NOMO-1 (cell line): ENCODE data around the gene TMEM80.
A peak's percentile ranks its signal among the peaks of the same experiment; 100 is the strongest.
"Not testable (repeated sequence)": the region's sequence is repeated elsewhere in the genome, so short reads cannot be mapped to it uniquely, and the experiment has no call there.

ENCODE experiments used
- DNase-seq, 2 experiments: peaks; one replicate each; lab custom pipeline; 2025; ENCODE audit not compliant: unreplicated experiment in 2 of 2; lab: John Stamatoyannopoulos, UW

The TMEM80 gene

DNA sequence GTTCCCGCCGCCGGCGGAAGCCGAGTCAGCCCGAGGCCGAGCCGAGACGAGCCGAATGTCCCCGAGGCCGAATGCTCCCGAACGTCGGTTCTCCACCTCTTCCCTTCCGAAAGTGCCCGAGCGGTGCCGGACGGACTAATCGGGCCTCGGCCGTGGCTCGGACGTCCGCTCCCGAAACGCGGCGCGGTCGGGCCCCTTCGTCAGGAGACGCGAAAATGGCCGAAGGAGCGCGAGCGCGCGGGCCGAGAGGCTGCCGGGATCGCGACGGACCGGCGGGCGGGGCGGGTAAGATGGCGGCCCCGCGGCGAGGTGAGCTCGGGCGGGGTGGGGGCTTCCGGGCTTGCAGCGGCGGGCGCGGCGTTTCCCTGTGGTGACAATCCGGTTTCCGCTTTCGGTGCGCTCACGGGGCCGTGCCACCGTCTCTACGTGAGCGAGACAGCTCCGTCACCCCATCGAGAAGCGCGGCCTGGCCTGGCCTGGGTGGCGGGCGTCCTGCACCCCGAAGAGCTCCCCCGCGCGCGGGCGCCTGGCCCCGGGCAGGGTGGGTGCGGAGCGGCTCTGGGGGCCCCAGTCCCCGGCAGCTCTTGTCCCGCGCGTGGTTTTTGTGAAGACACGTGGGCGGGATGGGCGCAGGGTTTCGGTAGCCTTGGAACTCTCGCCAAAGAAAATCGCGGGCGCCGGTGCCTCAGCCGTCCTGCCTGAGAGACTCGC, at the start of gene TMEM80:
TSS of gene TMEM80 (plus strand) at position 279 of the 711 bp plus-strand sequence. CDS start at position 291, 12 bp downstream.
- peak; percentile 97 to 98 for DNase-seq

DNA sequence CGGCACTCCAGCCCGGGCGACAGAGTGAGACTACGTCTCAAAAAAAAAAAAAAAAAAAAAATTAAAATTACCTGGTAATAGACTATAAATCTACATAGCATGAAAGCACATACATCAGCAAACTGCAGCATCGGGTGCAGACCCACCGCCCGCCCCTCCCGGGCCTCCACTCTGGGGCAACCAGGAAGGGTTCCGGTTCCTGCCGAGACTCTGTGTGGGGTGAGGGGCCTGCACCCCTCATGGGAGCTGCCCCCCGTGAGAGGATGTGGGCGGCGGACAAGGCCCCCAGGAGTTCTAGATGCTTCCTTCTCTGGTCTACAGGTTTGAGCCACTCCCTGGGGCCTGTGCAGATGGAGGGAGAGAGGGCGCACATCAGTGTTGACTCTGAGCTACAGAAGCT, 49.4 kb upstream of the TMEM80 start:
- DNase-seq, result no peak

DNA sequence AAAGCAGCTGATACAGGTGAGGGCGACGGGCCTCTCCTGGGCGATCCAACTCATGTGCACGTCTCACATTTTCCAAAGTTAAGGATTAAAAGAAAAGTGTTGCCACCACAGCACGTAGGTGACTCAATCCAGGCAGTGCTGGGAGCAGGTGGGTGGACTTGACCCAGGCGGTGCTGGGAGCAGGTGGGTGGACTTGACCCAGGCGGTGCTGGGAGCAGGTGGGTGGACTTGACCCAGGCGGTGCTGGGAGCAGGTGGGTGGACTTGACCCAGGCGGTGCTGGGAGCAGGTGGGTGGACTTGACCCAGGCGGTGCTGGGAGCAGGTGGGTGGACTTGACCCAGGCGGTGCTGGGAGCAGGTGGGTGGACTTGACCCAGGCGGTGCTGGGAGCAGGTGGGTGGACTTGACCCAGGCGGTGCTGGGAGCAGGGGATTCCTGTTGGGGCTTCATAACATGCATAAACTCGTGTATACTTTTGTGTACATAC, 47.9 kb upstream of the TMEM80 start:
- not testable (repeated sequence) for DNase-seq

DNA sequence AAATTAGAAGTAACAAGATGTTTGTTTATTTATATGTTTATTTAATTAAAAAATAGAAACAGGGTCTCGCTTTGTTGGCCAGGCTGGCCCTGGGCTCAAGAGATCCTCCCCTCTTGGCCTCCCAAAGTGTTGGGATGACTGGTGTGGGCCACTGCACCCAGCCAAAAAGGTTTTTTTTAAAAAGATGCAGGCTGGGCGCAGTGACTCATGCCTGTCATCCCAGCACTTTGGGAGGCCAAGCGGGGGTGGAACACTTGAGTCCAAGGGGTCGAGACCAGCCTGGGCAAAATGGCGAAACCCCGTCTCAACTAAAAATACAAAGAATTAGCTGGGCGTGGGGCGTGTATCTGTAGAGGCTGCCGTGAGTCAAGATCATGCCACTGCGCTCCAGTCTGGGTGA, 45.1 kb upstream of the TMEM80 start:
- DNase-seq, result no peak

DNA sequence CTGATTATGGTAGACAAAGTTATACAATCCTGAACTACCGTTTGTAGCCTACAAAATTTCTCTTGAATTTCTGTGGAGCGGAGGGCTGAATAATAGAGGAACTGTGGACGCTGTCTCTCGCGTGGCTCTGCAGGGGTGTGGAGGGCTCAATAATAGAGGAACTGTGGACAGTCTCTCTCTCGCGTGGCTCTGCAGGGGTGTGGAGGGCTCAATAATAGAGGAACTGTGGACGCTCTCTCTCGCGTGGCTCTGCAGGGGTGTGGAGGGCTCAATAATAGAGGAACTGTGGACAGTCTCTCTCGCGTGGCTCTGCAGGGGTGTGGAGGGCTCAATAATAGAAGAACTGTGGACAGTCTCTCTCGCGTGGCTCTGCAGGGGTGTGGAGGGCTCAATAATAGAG, 42.5 kb upstream of the TMEM80 start:
- DNase-seq, result peak in 1 of 2 experiments; percentile 13

DNA sequence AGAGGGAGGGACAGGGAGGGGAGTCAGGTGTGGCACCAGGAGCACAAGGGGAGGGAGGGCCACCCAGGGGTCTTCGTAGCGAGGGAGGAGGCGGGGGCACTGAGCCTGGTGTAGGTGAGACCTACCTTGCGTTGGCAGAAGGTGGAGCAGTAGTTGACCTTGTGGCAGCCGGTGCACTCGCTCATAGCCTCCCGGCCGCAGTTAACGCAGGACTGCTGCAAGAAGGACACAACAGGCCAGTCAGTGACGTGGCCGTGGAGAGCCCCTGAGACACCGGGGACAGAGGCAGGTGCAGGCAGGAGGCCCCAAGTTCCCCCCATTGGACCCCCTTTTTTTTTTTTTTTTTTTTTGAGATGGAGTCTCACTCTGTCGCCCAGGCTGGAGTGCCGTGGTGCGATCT, 41.8 kb upstream of the TMEM80 start:
- DNase-seq, result no peak

DNA sequence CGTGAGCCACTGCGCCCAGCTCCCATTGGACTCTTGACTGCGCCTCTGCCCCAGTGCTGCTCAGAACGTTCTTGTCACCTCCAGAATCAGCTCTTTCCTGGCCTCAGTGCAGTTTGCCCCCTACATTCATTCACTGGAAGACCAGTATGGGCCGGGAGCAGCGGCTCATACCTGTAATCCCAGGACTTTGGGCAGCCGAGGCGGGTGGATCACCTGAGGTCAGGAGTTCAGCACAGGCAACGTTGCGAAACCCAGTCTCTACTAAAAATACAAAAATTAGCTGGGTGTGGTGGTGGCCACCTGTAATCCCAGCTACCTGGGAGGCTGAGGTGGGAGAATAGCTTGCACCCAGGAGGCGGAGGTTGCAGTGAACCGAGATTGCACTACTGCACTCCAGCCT, 41.2 kb upstream of the TMEM80 start:
- DNase-seq, result not testable (repeated sequence)

DNA sequence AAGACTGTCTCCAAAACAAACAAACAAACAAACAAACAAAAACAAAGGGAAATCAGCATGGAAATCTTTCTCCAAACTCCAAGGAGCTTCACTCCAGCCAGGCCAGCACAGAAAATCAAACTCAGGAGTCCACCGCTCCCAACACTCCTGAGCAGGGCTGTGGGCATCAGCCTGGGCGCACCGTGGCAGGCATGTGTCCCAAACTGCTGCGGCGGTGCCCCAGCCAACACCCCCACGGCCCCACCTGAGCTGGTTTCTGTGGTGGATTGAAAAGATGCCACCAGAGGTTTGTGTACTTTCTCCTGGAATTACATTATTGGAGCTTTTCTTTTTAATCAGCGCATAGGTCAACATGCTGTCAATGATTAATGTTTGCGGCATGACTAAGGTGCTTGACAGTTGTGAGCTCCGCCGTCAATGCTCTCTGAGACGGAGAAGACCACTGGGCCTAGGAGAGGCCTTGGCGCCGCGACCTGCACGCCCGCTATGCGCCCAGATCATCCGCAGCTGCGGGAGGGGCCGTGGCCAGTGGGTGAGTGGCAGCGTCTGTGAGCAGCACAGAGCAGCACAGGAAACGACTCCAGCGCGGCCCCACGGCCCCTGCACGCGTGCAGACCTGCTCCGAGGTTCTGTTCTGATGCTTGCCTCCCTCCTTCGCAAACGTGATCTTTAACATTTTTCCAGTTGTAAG, 40.4 kb upstream of the TMEM80 start:
- no peak for DNase-seq

DNA sequence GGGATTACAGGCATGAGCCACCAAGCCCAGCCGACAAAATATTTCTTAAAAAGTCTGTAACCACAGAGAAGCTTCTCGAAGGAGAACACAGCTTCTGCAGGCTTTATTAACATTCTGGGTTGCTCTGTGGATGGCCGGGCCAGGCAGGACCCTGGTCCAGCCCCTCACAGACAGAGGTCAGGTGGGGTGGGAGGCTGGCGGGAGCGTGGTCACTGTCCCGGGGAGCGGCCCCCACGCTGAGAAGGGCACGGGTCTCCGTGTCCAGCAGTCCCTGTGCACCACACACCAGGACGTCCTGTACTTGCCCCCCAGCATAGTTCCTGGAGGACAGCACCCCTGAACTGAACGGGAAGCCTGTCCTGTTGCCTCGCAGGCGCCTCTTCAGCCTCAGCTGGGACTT, 39.2 kb upstream of the TMEM80 start:
- DNase-seq, result no peak

DNA sequence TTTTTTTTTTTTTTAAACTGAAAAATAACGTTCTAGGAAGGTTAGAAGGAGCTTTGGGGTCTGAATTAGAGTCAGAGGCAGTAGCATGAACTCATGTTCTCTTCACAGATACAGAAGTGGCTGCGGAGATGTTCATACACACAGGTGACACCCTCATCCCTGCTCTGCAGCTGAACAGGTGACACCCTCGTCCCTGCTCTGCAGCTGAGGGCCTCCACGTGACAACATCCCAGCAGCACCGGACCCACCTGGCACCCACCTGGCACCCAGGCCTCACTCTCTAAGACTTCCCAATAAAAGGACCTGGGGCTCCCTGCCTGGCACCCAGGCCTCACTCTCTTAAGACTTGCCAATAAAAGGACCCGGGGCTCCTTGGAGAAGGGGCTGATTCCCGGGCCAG, 38.8 kb upstream of the TMEM80 start:
- no peak for DNase-seq

DNA sequence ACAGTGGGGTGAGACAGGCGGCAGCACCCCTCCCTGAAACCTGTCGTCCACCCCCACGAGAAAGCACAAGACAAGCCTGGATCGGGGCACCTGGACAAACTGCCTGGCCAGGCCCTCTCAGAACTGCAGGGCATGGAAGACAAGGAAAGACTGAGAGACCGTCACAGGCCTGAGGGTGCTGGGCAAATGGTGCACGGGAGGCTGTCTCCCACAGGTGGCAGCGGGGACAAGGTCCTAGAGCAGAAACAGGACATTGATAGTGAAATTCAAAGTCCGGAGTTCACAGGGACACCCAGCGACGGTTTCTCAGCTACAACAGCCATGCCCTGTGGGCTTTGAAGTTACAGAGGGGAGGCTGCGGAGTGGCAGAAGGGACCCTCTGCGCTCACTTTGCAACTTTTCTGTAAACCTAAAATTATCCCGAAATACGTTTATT, 37.9 kb upstream of the TMEM80 start:
- no peak for DNase-seq

DNA sequence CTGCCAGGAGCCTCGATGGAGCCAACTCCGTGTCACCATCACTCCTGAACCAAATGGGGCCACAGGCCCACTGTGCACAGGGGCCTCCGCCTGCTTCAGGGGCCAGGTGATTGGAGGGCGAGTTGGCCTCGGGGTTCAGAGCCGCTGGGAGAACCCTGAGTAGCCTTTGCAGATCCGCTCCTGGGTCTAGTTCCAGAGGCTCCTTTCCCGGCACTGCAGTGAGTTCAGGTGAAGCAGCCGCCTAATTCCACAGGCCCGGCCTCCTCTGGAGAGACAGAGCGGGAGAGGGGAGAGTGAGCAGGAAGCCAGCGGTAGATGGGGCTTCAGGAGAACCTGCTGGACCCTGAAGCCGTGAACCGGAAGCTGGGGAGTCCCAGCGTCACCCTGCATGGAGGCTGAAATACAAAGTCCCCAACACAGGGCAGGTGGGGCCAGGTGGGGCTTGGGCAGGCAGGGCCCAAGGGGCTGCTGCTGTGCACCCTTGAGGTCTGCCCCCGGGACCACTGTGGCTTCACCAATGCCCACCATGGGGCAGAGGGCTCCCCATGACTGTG, 36.0 kb upstream of the TMEM80 start:
- DNase-seq, result no peak

DNA sequence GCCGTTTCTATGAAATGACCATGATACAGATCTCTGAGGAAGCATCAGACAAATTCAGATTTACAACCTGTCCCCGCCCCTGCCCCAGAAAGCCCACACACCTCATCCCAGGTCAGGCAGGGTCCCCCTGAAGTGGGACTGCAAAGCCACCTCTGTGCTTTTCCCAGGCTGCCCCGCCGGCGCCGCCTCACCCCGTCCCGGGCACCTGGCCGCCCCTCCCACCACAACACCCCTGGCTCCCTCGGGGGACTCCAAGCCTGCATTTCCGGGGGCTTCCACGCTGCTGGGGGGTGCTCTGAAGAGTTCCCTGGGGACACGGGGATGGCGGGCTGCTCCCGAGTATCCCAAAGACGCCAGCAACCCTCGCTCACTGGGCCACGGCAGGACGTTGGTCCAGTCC, 35.3 kb upstream of the TMEM80 start:
- DNase-seq, result no peak

DNA sequence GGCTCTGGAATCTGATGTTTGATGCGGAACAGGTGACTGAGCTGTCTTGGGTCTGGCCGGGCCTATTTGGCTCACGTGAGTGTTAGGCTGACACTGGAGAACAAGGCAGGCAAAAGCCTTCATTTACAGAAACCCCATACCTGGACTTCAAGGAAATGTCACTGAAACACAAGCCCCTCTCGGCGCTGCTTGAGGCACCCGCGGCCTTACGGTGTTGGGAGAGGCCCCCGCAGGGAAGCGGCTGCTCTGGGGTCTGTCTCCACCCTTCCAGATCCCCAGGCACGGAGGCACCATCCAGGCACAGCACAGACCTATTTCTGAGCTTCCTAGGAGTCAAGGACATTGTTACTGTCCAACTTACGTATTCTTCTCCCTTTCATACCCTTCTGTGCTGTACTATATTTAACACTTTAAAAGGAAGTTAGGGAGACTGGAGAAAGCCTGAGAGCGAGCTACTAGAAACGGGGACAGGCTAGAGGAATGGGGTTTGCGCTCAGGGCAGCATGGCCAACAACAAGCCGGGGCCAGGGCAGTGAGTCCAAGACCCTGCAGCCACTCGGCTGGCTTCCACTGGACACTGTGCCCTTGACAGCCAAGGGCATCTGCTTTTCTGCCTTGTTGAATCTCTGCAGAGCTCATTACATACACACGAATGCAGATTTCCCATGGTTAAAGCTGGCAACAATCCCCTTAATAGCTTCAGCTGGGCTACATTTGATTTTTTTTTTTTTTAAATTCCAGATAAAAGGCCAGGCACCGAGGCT, 34.8 kb upstream of the TMEM80 start:
- DNase-seq, result no peak

DNA sequence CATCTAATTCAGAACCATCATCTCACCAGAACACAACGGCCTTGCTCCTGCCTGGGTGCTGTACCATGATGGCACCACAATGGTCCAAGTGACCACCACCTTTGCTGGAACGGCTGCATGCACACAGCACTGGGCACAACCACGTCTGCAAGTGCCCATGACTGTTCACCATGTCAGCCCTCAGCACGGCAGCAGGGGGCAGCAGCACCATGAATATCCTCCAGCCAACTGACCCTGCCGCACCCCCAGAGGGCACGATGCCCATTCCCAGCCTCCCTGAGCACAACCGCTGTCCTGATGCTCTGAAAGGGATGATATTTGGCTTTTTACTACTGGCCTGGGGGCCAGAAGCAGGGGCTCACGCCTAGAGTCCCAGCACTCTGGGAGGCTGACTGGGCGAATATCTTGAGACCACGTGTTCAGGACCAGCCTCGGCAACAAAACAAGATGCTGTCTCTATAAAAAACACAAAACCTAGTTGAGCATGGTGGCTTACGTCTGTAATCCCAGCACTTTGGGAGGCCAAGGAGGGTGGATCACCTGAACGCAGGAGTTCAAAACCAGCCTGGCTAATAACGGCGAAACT, 32.8 kb upstream of the TMEM80 start:
- peak in 1 of 2 experiments; percentile 7 for DNase-seq

DNA sequence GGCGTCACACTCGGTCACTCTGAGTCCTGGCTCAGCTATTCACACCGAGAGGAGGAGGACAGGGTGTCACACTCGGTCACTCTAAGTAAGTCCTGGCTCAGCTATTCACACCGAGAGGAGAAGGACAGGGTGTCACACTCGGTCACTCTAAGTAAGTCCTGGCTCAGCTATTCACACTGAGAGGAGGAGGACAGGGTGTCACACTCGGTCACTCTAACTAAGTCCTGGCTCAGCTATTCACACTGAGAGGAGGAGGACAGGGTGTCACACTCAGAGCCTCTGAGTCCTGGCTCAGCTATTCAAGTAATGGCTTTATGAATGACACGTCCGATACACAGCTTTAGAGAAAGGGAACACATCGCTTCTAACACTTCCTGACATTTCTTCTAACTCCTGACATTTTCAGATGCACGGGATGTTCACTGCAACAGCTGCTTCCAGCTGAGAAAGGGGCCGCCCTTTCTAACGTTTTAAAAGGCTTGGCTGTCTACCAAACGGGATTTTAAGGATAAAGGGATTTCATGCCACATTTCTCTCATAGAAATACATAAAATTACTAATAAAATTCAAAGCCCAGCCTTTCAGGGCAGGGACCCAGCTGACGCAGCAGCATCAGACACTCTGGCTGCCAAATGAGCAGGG, 30.4 kb upstream of the TMEM80 start:
- DNase-seq, result no peak

DNA sequence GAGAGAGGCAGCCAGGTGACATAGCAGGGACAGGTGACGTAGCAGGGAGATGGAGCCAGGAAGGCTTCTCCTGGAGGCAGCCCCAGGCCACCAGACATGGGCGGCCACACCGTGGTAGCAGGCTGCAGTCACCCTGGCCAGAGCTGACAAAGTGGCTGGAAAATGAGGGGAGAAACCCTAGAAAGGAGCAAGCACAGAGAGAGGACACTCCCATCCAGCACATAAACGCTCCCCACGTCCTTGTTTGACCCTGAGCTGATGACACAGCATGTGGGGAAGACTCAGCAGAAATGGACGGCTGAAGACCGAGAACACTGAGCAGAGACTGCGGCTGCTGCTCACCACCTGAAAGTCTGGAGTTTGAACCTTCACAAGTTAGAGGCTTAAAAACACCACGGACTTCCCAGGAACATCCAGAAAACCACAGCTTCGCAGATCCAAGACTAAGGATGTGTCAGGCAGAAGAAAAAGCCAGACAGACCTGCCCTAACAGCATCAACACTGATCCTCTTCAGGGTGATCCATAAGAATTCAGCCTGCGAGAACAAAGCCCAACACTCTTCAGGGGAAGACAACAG, 29.8 kb upstream of the TMEM80 start:
- DNase-seq, result no peak

DNA sequence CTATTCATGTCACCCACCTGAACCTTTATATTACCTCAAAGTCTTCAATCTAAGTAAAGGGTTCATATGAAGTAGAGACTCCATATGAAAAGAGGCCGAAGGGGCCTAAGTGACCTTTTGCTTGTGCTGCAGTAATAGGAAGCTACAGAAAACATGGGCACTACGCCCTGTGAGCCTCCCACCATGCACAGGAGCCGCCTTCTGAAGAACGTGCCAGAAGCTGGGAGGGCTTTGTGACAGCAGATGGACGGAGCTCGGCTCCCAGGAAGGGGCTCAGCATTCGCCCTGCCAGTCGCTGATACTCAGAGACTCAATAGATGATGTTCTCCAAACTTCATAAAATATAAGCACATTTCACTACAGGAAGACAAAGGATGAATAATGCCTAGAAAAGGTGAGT, 21.8 kb upstream of the TMEM80 start:
- DNase-seq, result no peak

DNA sequence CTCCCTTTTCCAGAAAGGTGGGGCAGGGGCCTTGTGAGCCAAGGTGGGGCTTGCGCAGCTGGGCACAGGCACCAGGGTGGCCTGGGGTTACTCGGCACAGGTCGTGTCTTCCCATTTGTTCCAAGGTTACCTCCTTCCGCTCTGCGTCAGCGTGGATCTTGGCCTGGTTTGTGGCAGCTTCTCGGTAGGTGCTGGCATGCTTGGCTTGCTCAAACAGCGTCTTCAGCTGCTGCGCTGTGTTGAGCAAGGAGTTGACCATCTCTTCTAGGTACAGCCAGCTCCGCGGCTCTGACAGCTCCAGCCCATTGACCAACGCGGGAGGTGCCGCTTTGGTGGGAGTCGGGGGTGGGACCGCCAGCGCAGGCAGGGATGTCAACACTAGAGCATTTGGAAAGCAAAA, 21.2 kb upstream of the TMEM80 start:
- DNase-seq, result no peak

DNA sequence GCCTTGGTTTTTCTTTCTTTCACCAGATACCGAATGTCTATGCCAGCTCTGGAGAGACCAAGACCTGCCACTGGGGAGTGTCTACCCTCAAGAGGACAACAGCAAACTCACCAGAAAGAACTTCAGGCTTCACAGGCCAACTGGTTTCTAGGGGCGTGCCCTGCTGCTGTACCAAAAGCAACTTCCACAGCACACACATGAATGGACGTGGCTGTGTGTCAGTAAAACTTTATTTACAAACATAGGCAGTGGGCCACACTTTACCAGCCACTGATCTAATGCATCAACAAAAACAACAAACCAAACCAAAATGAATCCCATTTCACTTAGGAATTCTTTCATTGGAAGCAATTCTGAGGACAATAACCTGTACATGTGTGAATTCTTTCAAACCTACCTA, 17.3 kb upstream of the TMEM80 start:
- no peak for DNase-seq
